Measurements from ENCODE around the gene PPL.

DNA sequence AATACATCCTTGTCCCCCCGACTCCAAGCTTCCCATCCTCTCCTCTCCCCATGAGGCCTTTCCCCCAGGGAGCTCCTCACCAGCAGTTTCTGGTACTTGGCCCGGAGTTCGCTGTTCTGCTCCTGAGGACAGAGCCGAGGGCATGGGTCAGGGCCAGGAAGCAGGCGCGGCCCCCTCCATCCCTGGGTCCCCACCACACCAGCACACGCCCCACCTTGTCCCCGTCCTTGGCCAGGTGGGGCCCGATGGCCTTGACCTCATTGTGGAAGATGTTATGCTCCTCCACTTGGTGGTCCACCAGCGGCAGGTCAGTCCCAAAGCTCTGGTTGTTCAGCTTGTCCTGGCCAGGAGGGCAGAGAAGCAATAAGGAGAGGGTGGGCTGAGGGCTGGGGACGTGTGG, 36.2 kb downstream of the PPL start:
- TF ChIP-seq, protein P1, sequence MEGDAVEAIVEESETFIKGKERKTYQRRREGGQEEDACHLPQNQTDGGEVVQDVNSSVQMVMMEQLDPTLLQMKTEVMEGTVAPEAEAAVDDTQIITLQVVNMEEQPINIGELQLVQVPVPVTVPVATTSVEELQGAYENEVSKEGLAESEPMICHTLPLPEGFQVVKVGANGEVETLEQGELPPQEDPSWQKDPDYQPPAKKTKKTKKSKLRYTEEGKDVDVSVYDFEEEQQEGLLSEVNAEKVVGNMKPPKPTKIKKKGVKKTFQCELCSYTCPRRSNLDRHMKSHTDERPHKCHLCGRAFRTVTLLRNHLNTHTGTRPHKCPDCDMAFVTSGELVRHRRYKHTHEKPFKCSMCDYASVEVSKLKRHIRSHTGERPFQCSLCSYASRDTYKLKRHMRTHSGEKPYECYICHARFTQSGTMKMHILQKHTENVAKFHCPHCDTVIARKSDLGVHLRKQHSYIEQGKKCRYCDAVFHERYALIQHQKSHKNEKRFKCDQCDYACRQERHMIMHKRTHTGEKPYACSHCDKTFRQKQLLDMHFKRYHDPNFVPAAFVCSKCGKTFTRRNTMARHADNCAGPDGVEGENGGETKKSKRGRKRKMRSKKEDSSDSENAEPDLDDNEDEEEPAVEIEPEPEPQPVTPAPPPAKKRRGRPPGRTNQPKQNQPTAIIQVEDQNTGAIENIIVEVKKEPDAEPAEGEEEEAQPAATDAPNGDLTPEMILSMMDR (IDR thresholded peaks at IDR 0.05; ENCODE audit: extremely low read depth in 1 of 2, insufficient read depth in 1 of 2, low read depth in 1 of 2, low read length in 2 of 2), result no peak
- TF ChIP-seq EZH2 (IDR thresholded peaks at IDR 0.05; ENCODE audit: borderline replicate concordance, low read depth, low read length, severe bottlenecking) (no peak), POLR2A (IDR thresholded peaks at IDR 0.05; ENCODE audit: low read depth, low read length) (no peak), JUN (IDR thresholded peaks at IDR 0.05; ENCODE audit: borderline replicate concordance, insufficient read depth, insufficient read length, low read depth) (no peak), POLR2AphosphoS5 (IDR thresholded peaks at IDR 0.05; ENCODE audit: insufficient read depth, low read depth, low read length) (no peak), MYC (IDR thresholded peaks at IDR 0.05; ENCODE audit: low read depth, low read length) (no peak), FOS (IDR thresholded peaks at IDR 0.05; ENCODE audit: borderline replicate concordance, insufficient read depth, low read length) (no peak)
- TF ChIP-seq, protein P2, sequence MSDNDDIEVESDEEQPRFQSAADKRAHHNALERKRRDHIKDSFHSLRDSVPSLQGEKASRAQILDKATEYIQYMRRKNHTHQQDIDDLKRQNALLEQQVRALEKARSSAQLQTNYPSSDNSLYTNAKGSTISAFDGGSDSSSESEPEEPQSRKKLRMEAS (IDR thresholded peaks at IDR 0.05; ENCODE audit: insufficient read depth, insufficient read length), result no peak
